Keratinocyte (primary cell): Measurements from ENCODE around the gene PRR9. TPM values are rescaled to one million over a fixed set of nuclear protein-coding genes. Genes with fewer than 3 reads are reported as not detected.
A peak's percentile ranks its signal among the peaks of the same experiment; 100 is the strongest.

Experiments used
- DNase-seq: peaks from one replicate; pipeline ENCODE4 v3.0.0-alpha.2; 2011; ENCODE audit warnings: low read depth, missing footprints, low spot score
- FAIRE-seq: peaks from 2 replicates; lab custom pipeline; 2011; peaks lifted over from hg19 to GRCh38; lab: Jason Lieb, UNC
- H2AFZ ChIP-seq: 2 replicates; pipeline ENCODE4 v1.6.0; 2012; ENCODE audit warnings: low read length, control low read depth, inconsistent platforms; ENCODE audit not compliant: control insufficient read depth
- H3K27ac ChIP-seq: 2 replicates; pipeline ENCODE4 v1.5.1; 2011; ENCODE audit warnings: low read length; ENCODE audit not compliant: control insufficient read depth, insufficient read depth
- H3K27me3 ChIP-seq: 3 replicates; pipeline ENCODE4 v1.6.0; 2011; ENCODE audit warnings: low read length; ENCODE audit not compliant: control insufficient read depth, insufficient read depth; ENCODE audit errors: extremely low read depth
- H3K36me3 ChIP-seq, 2 experiments: 2 replicates in 1 of 2; 3 replicates in 1 of 2; pipeline ENCODE4 v1.5.1; 2011; ENCODE audit warnings: low read length in 2 of 2, mild to moderate bottlenecking in 1 of 2; ENCODE audit not compliant: control insufficient read depth in 2 of 2, insufficient read depth in 2 of 2; ENCODE audit errors: extremely low read depth in 1 of 2
- H3K4me1 ChIP-seq: 3 replicates; pipeline ENCODE4 v1.5.1; 2011; ENCODE audit warnings: low read length; ENCODE audit not compliant: control insufficient read depth, insufficient read depth; ENCODE audit errors: extremely low read depth
- H3K4me2 ChIP-seq: 3 replicates; pipeline ENCODE4 v1.6.0; 2011; ENCODE audit warnings: low read depth, low read length; ENCODE audit not compliant: control insufficient read depth, insufficient read depth; ENCODE audit errors: extremely low read depth
- H3K4me3 ChIP-seq, 3 experiments: fragments of 200-600 bp in 1 of 3; sonication (generic) in 1 of 3; 2 replicates in 2 of 3; 3 replicates in 1 of 3; pipeline ENCODE4 v1.5.1; 2011 to 2016; ENCODE audit warnings: low read length in 3 of 3, mild to moderate bottlenecking in 3 of 3, control low read depth in 2 of 3, inconsistent platforms in 1 of 3, low read depth in 1 of 3, mixed read lengths in 1 of 3, mixed run types in 1 of 3, moderate library complexity in 1 of 3; ENCODE audit not compliant: control insufficient read depth in 2 of 3, insufficient read depth in 2 of 3; ENCODE audit errors: extremely low read depth in 1 of 3
- H3K79me2 ChIP-seq: 2 replicates; pipeline ENCODE4 v1.6.0; 2012; ENCODE audit warnings: low read length; ENCODE audit not compliant: control insufficient read depth, insufficient read depth
- H3K9ac ChIP-seq: 3 replicates; pipeline ENCODE4 v1.6.0; 2011; ENCODE audit warnings: low read length; ENCODE audit not compliant: control insufficient read depth, insufficient read depth; ENCODE audit errors: extremely low read depth
- H3K9me1 ChIP-seq: 3 replicates; pipeline ENCODE4 v1.6.0; 2011; ENCODE audit warnings: low read length; ENCODE audit not compliant: control insufficient read depth, insufficient read depth; ENCODE audit errors: extremely low read depth
- H3K9me3 ChIP-seq: 2 replicates; pipeline ENCODE4 v1.5.1; 2012; ENCODE audit warnings: low read depth, low read length; ENCODE audit not compliant: control insufficient read depth
- H4K20me1 ChIP-seq: 3 replicates; pipeline ENCODE4 v1.6.0; 2011; ENCODE audit warnings: low read length; ENCODE audit not compliant: control insufficient read depth, insufficient read depth; ENCODE audit errors: extremely low read depth
- EZH2 ChIP-seq: IDR thresholded peaks from one replicate; pipeline ENCODE4 v1.6.1; 2012; ENCODE audit warnings: inconsistent platforms, mild to moderate bottlenecking, low read length, moderate library complexity
- dilution Hi-C: fragments of 300-500 bp; cut with MboI; formaldehyde crosslinking; loops from one replicate; pipeline ENCODE4 v1.7.0; 2020; ENCODE audit warnings: low sequenced_read_pairs; ENCODE audit not compliant: extremely low pct_ligation_motif_present
- polyA plus RNA-seq, 5 experiments: library from polyadenylated mRNA; depleted of rRNA in 3 of 5; stranded (reverse) in 3 of 5; stranded (forward) in 1 of 5; unstranded in 1 of 5; fragments of >200 nt; gene quantifications; 1 replicate in 1 of 5; 2 replicates in 3 of 5; 3 replicates in 1 of 5; pipeline versions ENCODE4 v1.2.1 to v1.2.3, GENCODE V29; 2011 to 2012; ENCODE audit warnings: missing spikeins in 2 of 5, low read depth in 1 of 5, low replicate concordance in 1 of 5
- TF ChIP-seq, protein P1 (sequence below), 3 experiments: IDR thresholded peaks in 1 of 3; conservative IDR thresholded peaks in 1 of 3; optimal IDR thresholded peaks in 1 of 3; 2 replicates in 2 of 3; 3 replicates in 1 of 3; pipeline versions ENCODE3 to v1.5.1; 2011; ENCODE audit warnings: low read length in 3 of 3, mild to moderate bottlenecking in 3 of 3, moderate library complexity in 2 of 3, control low read depth in 1 of 3, inconsistent platforms in 1 of 3; ENCODE audit not compliant: insufficient read depth in 2 of 3; ENCODE audit errors: extremely low read depth in 1 of 3

Gene PRR9
- polyA plus RNA-seq, 1 donor (not counting 4 experiments of a cell fraction or from before 2014, with no cell fraction given), result 2.6 TPM

DNA sequence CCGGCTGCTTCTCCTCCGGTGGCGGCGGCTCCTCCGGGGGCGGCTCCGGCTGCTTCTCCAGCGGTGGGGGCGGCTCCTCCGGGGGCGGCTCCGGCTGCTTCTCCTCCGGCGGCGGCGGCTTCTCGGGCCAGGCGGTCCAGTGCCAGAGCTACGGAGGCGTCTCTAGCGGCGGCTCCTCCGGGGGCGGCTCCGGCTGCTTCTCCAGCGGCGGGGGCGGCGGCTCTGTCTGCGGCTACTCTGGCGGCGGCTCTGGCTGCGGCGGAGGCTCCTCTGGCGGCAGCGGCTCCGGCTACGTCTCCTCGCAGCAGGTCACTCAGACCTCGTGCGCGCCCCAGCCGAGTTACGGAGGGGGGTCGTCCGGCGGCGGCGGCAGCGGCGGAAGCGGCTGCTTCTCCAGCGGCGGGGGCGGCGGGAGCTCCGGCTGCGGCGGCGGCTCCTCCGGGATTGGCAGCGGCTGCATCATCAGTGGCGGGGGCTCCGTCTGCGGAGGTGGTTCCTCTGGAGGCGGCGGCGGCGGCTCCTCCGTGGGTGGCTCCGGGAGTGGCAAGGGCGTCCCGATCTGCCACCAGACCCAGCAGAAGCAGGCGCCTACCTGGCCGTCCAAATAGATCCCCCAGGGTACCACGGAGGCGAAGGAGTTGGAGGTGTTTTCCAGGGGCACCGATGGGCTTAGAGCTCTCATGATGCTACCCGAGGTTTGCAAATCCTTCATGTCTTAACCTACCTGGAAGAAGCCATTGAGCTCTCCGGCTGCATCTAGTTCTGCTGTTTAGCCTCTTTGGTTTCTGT lies 44.1 kb downstream of the PRR9 start:
- FAIRE-seq (no peak), DNase-seq (no peak)
- Histone ChIP-seq H3K4me2 (peak overlapping the region; percentile 86), H3K36me3 (no peaks in the 10 kb centered on the region), H3K4me3 (peak overlapping the region; percentile 26 to 63 (median 60)), H3K9me1 (no peaks in the 10 kb centered on the region), H2AFZ (peak overlapping the region; percentile 36), H3K79me2 (no peaks in the 10 kb centered on the region), H4K20me1 (no peaks in the 10 kb centered on the region), H3K9me3 (no peaks in the 10 kb centered on the region), H3K4me1 (peaks cover 5% of the 10 kb centered on the region), H3K9ac (no peak overlapping the region), H3K27ac (no peak overlapping the region), H3K27me3 (peaks cover 58% of the 10 kb centered on the region)
- dilution Hi-C loops, result no loop called here
- TF ChIP-seq EZH2, result no peak
- TF ChIP-seq, protein P1, sequence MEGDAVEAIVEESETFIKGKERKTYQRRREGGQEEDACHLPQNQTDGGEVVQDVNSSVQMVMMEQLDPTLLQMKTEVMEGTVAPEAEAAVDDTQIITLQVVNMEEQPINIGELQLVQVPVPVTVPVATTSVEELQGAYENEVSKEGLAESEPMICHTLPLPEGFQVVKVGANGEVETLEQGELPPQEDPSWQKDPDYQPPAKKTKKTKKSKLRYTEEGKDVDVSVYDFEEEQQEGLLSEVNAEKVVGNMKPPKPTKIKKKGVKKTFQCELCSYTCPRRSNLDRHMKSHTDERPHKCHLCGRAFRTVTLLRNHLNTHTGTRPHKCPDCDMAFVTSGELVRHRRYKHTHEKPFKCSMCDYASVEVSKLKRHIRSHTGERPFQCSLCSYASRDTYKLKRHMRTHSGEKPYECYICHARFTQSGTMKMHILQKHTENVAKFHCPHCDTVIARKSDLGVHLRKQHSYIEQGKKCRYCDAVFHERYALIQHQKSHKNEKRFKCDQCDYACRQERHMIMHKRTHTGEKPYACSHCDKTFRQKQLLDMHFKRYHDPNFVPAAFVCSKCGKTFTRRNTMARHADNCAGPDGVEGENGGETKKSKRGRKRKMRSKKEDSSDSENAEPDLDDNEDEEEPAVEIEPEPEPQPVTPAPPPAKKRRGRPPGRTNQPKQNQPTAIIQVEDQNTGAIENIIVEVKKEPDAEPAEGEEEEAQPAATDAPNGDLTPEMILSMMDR (optimal IDR thresholded peaks at IDR 0.05 in 1 of 3, IDR thresholded peaks at IDR 0.05 in 1 of 3, conservative IDR thresholded peaks at IDR 0.05 in 1 of 3; ENCODE audit: extremely low read depth in 1 of 3, insufficient read depth in 2 of 3, low read length in 3 of 3), result no peak

DNA sequence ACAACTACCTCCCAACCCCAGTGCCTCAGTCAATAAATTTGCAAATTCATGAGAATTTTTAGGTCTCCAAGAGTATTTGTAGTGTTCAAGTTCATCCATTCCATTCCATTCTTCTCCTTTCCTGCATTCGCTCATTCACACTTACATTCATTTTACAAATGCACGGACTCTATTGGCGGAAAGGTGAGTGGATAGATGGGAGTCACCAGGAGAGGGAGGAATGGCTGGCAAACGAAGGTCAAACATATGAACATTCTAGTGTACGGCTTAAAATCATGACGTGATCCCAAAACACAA lies 44.6 kb downstream of the PRR9 start:
- H3K79me2 ChIP-seq, result no peaks in the 10 kb centered on the region
- H3K4me3 ChIP-seq, result peak overlapping the region in 2 of 3 experiments; percentile 60 to 63
- no peak overlapping the region for H3K9ac ChIP-seq
- H3K36me3 ChIP-seq, result no peaks in the 10 kb centered on the region
- TF ChIP-seq, protein P1 (optimal IDR thresholded peaks at IDR 0.05 in 1 of 3, IDR thresholded peaks at IDR 0.05 in 1 of 3, conservative IDR thresholded peaks at IDR 0.05 in 1 of 3; ENCODE audit: extremely low read depth in 1 of 3, insufficient read depth in 2 of 3, low read length in 3 of 3), result no peak
- TF ChIP-seq EZH2, result peak; percentile 92
- H3K27ac ChIP-seq, result no peak overlapping the region
- peaks cover 58% of the 10 kb centered on the region for H3K27me3 ChIP-seq
- H3K4me1 ChIP-seq, result peaks cover 5% of the 10 kb centered on the region
- no peaks in the 10 kb centered on the region for H4K20me1 ChIP-seq
- no peaks in the 10 kb centered on the region for H3K9me1 ChIP-seq
- H2AFZ ChIP-seq, result no peak overlapping the region
- dilution Hi-C loops, result no loop called here
- no peak for FAIRE-seq
- H3K9me3 ChIP-seq, result no peaks in the 10 kb centered on the region
- H3K4me2 ChIP-seq, result peak overlapping the region; percentile 86
- no peak for DNase-seq
